Activated CD8-positive, alpha-beta memory T cell treated with anti-CD3 and anti-CD28 coated beads, Interleukin-2, amount 50 U/mL, for 1 hour (primary cell): Measurements from ENCODE around the gene ZBTB8A.
"Not testable (repeated sequence)": the region's sequence is repeated elsewhere in the genome, so short reads cannot be mapped to it uniquely, and the experiment has no call there.

Experiments
- DNase-seq: peaks from one replicate; pipeline ENCODE4 v3.0.0-alpha.2; 2020; ENCODE audit errors: extremely low read depth

ZBTB8A gene

GRCh38 chr1:32536764-32537163 lies 2.5 kb upstream of the ZBTB8A start:
- no peak for DNase-seq

GRCh38 chr1:32539584-32540571 lies 651 bp downstream of the ZBTB8A start:
- no peak for DNase-seq

- no peak for DNase-seq
These were observed 1.4 kb downstream of the ZBTB8A start for GRCh38 chr1:32540605-32541004.

GRCh38 chr1:32541064-32541566 lies 1.9 kb downstream of the ZBTB8A start:
- no peak for DNase-seq

GRCh38 chr1:32546611-32547010 lies 7.4 kb downstream of the ZBTB8A start:
- DNase-seq, result no peak

GRCh38 chr1:32549616-32550015 lies 10.4 kb downstream of the ZBTB8A start:
- DNase-seq, result no peak

- no peak for DNase-seq
These were observed 15.1 kb downstream of the ZBTB8A start for GRCh38 chr1:32554288-32554687.

GRCh38 chr1:32557035-32557434 lies 17.8 kb downstream of the ZBTB8A start:
- not testable (repeated sequence) for DNase-seq

GRCh38 chr1:32557812-32558211 lies 18.6 kb downstream of the ZBTB8A start:
- DNase-seq, result no peak

GRCh38 chr1:32568929-32569328 lies 29.7 kb downstream of the ZBTB8A start:
- no peak for DNase-seq

GRCh38 chr1:32580348-32581017 lies 41.3 kb downstream of the ZBTB8A start:
- DNase-seq, result no peak

- no peak for DNase-seq
These were observed 53.7 kb downstream of the ZBTB8A start for GRCh38 chr1:32592943-32593342.

- DNase-seq, result no peak
These were observed 60.8 kb downstream of the ZBTB8A start for GRCh38 chr1:32600034-32600433.

GRCh38 chr1:32605711-32606424 lies 66.6 kb downstream of the ZBTB8A start:
- DNase-seq, result no peak

GRCh38 chr1:32606565-32607371 lies 67.5 kb downstream of the ZBTB8A start:
- DNase-seq, result no peak

GRCh38 chr1:32609180-32609579 lies 70.0 kb downstream of the ZBTB8A start:
- no peak for DNase-seq

GRCh38 chr1:32611859-32612188 lies 72.6 kb downstream of the ZBTB8A start:
- no peak for DNase-seq

- no peak for DNase-seq
These were observed 73.1 kb downstream of the ZBTB8A start for GRCh38 chr1:32612189-32612881.

- DNase-seq, result no peak
These were observed 74.2 kb downstream of the ZBTB8A start for GRCh38 chr1:32613472-32613871.

- no peak for DNase-seq
These were observed 79.5 kb downstream of the ZBTB8A start for GRCh38 chr1:32618673-32619221.
